Activated CD8-positive, alpha-beta memory T cell treated with anti-CD3 and anti-CD28 coated beads, Interleukin-2, amount 10 ng/mL, durations not matched to agents 7 days and 5 days (primary cell): ENCODE data around the gene FBXO42. TPM values are rescaled to one million over a fixed set of nuclear protein-coding genes. Genes with fewer than 3 reads are reported as not detected.
"Not testable (repeated sequence)": the region's sequence is repeated elsewhere in the genome, so short reads cannot be mapped to it uniquely, and the experiment has no call there.

Experiments
- ATAC-seq: fragments of 150-1000 bp; cut with Tn5 transposase; one replicate; pipeline ENCODE4 v1.10.0; 2021; ENCODE audit warnings: moderate library complexity
- CTCF ChIA-PET: fragments of 350-600 bp; sonication (Branson Sonifier 250); formaldehyde crosslinking; loops from one replicate; lab custom pipeline; 2021; ENCODE audit warnings: antibody characterized with exemption; lab: Charles Lee
- DNase-seq: peaks from one replicate; pipeline ENCODE4 v3.0.0-alpha.2; 2020
- H3K27ac Mint-ChIP-seq: one replicate; pipeline ENCODE4 v1.8.0; 2021; ENCODE audit warnings: mild to moderate bottlenecking, mixed read lengths
- H3K27me3 Mint-ChIP-seq: one replicate; pipeline ENCODE4 v1.8.0; 2021; ENCODE audit warnings: mixed read lengths
- H3K36me3 Mint-ChIP-seq: one replicate; pipeline ENCODE4 v1.8.0; 2021; ENCODE audit warnings: mild to moderate bottlenecking, mixed read lengths
- H3K4me1 Mint-ChIP-seq: one replicate; pipeline ENCODE4 v1.8.0; 2021; ENCODE audit warnings: mixed read lengths
- H3K4me3 Mint-ChIP-seq: one replicate; pipeline ENCODE4 v1.8.0; 2021; ENCODE audit warnings: mild to moderate bottlenecking, moderate library complexity, mixed read lengths
- H3K9me3 Mint-ChIP-seq: one replicate; pipeline ENCODE4 v1.8.0; 2022; ENCODE audit warnings: low read depth, mixed read lengths
- total RNA-seq, 2 experiments: library from RNA; stranded (reverse); gene quantifications; one replicate each; pipeline ENCODE4 v1.2.3, GENCODE V29; 2021

FBXO42 gene
- total RNA-seq, 2 experiments from 2014 or later, result 17.6 to 19.7 TPM

DNA sequence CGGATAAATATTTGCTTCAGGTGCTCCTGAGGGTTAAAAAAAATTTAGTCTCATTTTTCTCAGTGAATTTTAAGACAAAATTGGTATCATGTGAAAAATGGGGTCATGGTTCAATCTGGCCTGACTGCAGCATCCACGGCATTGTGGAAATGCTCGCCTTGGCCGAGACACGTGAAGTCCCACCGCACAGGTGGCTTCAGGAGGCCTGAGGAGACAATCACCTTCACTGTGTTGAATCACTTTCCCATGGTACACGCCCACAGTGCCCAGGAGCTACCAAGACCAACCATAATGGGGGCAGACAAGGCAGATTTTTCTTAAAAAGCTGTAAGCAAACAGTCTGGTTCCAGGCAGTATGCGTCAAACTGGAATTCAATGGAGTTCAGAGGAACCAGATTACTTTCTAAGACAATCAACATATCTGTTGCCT lies 104.3 kb downstream of the FBXO42 start:
- Mint-ChIP-seq H3K4me3 (no peak overlapping the region), H3K27ac (no peak overlapping the region), H3K9me3 (no peaks in the 10 kb centered on the region), H3K27me3 (no peaks in the 10 kb centered on the region), H3K4me1 (peaks cover 14% of the 10 kb centered on the region), H3K36me3 (peaks cover 10% of the 10 kb centered on the region)
- CTCF ChIA-PET, result interaction anchor here (0.5 to 3.1 kb wide), 7 partner anchors 31 to 169 kb away, joined by 3 to 11 read pairs (median 8); no protein-coding TSS in a partner anchor
- no peak for DNase-seq
- no peak for ATAC-seq

DNA sequence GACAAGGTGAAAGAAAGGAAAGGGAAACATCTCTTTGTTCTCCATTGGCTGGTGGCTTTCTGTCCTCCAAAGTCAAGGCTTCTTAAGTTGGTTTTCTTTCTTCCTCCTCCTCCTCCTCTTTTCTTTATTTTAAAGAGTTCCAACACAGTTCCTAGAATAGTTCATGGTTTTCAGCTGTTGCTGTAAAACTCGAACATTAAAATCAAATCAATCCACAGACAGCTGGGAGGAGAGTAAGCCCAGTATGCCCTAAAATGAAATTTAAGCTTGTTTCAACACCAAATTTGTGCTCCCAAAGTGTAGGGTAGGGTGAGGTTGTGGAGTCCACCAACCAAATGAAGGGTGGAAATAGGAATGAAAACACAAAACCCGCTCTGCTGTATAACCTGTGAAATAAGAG lies 104.8 kb downstream of the FBXO42 start:
- Mint-ChIP-seq H3K27me3 (no peaks in the 10 kb centered on the region), H3K9me3 (no peaks in the 10 kb centered on the region), H3K27ac (no peak overlapping the region), H3K4me3 (no peak overlapping the region), H3K36me3 (peaks cover 10% of the 10 kb centered on the region), H3K4me1 (peaks cover 14% of the 10 kb centered on the region)
- CTCF ChIA-PET, result interaction anchor here (0.5 to 3.1 kb wide), 5 partner anchors 31 to 168 kb away, joined by 4 to 11 read pairs (median 8); no protein-coding TSS in a partner anchor
- DNase-seq (no peak), ATAC-seq (no peak)

DNA sequence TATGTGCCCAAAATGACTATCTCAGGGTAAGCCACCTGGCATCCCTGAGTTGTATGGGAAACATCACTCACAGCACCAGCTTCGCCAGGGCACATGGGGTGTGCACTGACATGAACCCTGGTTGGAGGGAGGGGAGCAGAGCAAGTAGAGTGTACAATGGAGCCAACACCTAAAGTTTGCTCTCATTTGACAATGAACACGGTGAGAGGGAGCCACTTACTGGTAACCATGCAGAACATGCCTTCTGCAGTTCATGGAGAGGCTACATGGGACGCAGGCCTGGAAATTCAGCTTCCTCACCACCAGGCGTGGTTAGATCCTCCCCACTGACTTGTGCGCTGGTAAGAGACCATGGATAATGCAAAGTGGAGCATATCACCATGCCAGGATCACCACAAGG lies 105.3 kb downstream of the FBXO42 start:
- Mint-ChIP-seq H3K27ac (no peak overlapping the region), H3K4me1 (peaks cover 14% of the 10 kb centered on the region), H3K36me3 (peaks cover 10% of the 10 kb centered on the region), H3K9me3 (no peaks in the 10 kb centered on the region), H3K27me3 (no peaks in the 10 kb centered on the region), H3K4me3 (no peak overlapping the region)
- CTCF ChIA-PET, result interaction anchor here (1.7 to 3.1 kb wide), 4 partner anchors 30 to 168 kb away, joined by 8 to 11 read pairs (median 8); no protein-coding TSS in a partner anchor
- ATAC-seq, result no peak
- no peak for DNase-seq

DNA sequence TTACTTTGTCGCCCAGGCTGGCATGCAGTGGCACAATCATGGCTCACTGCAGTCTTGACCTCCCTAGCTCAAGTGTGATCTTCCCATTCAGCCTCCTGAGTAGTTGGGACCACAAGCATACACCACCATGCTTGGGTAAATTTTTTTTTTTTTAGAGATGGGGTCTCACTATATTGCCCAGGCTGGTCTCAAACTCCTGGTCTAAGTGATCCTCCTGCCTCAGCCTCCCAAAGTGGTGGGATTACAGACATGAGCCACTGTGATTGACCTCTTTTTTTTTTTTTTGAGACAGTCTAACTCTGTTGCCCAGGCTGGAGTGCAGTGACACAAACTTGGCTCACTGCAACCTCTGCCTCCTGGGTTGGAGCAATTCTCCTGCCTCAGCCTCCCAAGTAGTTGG lies 106.0 kb downstream of the FBXO42 start:
- H3K4me1 Mint-ChIP-seq, result peaks cover 14% of the 10 kb centered on the region
- not testable (repeated sequence) for H3K9me3 Mint-ChIP-seq, H3K27me3 Mint-ChIP-seq, DNase-seq, H3K36me3 Mint-ChIP-seq, ATAC-seq, H3K4me3 Mint-ChIP-seq, H3K27ac Mint-ChIP-seq
- CTCF ChIA-PET, result interaction anchor here (0.5 to 4.8 kb wide), 5 partner anchors 13 to 462 kb away, joined by 3 to 50 read pairs (median 22); no protein-coding TSS in a partner anchor

DNA sequence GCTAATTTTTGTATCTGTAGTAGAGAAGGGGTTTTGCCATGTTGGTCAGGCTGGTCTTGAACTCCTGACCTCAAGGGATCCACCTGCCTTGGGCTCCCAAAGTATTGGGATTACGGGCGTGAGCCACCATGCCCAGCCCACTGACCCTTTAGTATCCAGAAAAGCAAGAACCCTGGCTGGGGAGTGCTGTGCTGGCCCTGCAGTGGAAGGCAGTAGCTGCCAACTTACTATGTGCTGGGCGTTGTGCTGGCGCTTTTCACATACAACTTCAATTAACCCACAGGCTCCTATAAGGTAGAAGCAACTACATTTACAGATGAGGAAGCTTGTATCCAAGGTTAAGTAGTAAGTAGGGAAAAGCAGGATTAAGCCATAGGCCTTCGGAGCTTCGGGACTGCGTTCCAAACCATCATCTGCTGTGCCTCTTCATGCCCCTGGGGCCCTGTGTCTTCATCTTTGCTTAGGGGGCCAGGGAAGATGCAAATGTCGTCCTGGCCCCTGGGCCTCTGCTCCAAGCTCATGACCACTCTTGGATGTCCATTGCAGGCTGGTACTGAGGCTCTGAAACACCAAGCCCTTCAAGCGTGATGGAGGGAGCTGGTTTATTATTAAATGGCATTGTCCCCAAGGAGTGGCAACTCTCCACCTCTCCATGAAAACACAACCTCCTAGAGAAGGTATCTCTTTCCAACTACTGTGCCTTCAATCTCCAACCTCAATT lies 106.6 kb downstream of the FBXO42 start:
- CTCF ChIA-PET, result interaction anchor here (0.5 to 4.8 kb wide), 13 partner anchors 9 to 463 kb away, joined by 3 to 50 read pairs (median 4); partner anchors contain the start of gene NECAP2
- H3K36me3 Mint-ChIP-seq, result peaks cover 5% of the 10 kb centered on the region
- H3K27ac Mint-ChIP-seq, result no peak overlapping the region
- no peak overlapping the region for H3K4me3 Mint-ChIP-seq
- ATAC-seq (no peak), DNase-seq (no peak)
- peaks cover 14% of the 10 kb centered on the region for H3K4me1 Mint-ChIP-seq
- H3K9me3 Mint-ChIP-seq, result no peaks in the 10 kb centered on the region
- no peaks in the 10 kb centered on the region for H3K27me3 Mint-ChIP-seq

GRCh38 chr1:16244650-16245285 lies 107.5 kb downstream of the FBXO42 start:
- Mint-ChIP-seq H3K27me3 (no peaks in the 10 kb centered on the region), H3K4me1 (peaks cover 13% of the 10 kb centered on the region), H3K9me3 (no peaks in the 10 kb centered on the region), H3K27ac (no peak overlapping the region), H3K4me3 (no peak overlapping the region), H3K36me3 (peaks cover 3% of the 10 kb centered on the region)
- DNase-seq (no peak), ATAC-seq (no peak)
- CTCF ChIA-PET, result interaction anchor here (0.7 to 4.8 kb wide), 25 partner anchors 9 to 453 kb away, joined by 3 to 50 read pairs (median 4); partner anchors contain the start of genes ARHGEF19, FAM131C and NECAP2

DNA sequence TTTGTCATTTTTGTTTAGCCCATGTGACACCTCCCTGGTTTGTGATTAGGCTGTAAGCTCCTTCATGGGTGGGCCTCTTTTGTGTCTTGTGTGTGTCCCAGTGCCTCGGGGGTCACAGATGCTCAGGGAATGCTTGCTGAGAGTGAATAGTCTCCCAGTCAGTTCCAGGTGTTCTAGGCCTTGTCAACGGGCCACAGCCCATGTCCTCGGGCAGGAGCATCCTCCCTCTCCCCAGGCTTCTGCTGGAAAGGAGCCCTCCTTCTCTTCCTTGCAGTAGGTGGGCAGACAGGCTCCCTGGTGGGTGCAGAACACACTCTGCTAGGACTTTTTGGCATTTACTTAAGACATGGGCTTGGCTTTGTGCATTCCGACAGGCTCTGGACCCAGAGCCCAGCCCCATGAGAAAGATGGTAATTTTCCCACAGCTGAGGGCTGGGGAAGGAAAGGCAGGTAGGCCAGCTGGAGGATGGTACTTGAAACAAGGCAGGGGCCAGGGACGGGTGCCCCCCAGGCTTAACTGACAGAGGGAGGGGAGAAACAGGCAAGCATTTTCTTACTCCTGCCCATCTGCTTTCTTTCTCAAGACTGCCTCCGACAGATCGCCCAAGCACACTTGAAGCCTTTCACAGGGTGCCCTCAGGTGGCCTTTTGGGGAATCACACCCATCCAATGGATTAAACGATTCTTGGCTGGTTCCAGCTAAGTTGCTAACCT lies 108.2 kb downstream of the FBXO42 start:
- peak; percentile 85 for DNase-seq
- no peak overlapping the region for H3K4me3 Mint-ChIP-seq
- no peak overlapping the region for H3K27ac Mint-ChIP-seq

GRCh38 chr1:16243215-16243610 lies 109.1 kb downstream of the FBXO42 start:
- CTCF ChIA-PET, result interaction anchor here (0.9 to 4.8 kb wide), 13 partner anchors 10 to 172 kb away, joined by 3 to 50 read pairs (median 7); partner anchors contain the start of gene FAM131C
- no peak overlapping the region for H3K27ac Mint-ChIP-seq
- H3K4me1 Mint-ChIP-seq, result peaks cover 13% of the 10 kb centered on the region
- no peaks in the 10 kb centered on the region for H3K9me3 Mint-ChIP-seq
- no peaks in the 10 kb centered on the region for H3K27me3 Mint-ChIP-seq
- no peaks in the 10 kb centered on the region for H3K36me3 Mint-ChIP-seq
- DNase-seq (no peak), ATAC-seq (no peak)
- no peak overlapping the region for H3K4me3 Mint-ChIP-seq

More for the DNA sequence above, 108.2 kb downstream of the FBXO42 start:
- H3K36me3 Mint-ChIP-seq, result peaks cover under 1% of the 10 kb centered on the region
- ATAC-seq, result peak; percentile 84
- CTCF ChIA-PET, result interaction anchor here (0.7 to 4.8 kb wide), 27 partner anchors 8 to 453 kb away, joined by 3 to 50 read pairs (median 4); partner anchors contain the start of genes ARHGEF19, FAM131C and NECAP2
- H3K9me3 Mint-ChIP-seq, result no peaks in the 10 kb centered on the region
- H3K27me3 Mint-ChIP-seq, result no peaks in the 10 kb centered on the region
- peaks cover 10% of the 10 kb centered on the region for H3K4me1 Mint-ChIP-seq

- H3K9me3 Mint-ChIP-seq, result no peaks in the 10 kb centered on the region
- H3K4me1 Mint-ChIP-seq, result peaks cover 18% of the 10 kb centered on the region
- H3K27me3 Mint-ChIP-seq, result no peaks in the 10 kb centered on the region
- no peak overlapping the region for H3K4me3 Mint-ChIP-seq
- no peak overlapping the region for H3K27ac Mint-ChIP-seq
- CTCF ChIA-PET, result interaction anchor here (1.4 to 4.8 kb wide), 8 partner anchors 21 to 164 kb away, joined by 3 to 50 read pairs (median 6); no protein-coding TSS in a partner anchor
- H3K36me3 Mint-ChIP-seq, result no peaks in the 10 kb centered on the region
- no peak for ATAC-seq
- DNase-seq, result no peak
These were observed 109.6 kb downstream of the FBXO42 start for GRCh38 chr1:16242556-16243214.

- ATAC-seq, result no peak
- H3K27me3 Mint-ChIP-seq, result no peaks in the 10 kb centered on the region
- H3K27ac Mint-ChIP-seq, result no peak overlapping the region
- H3K9me3 Mint-ChIP-seq, result no peaks in the 10 kb centered on the region
- CTCF ChIA-PET, result interaction anchor here (1.7 to 4.8 kb wide), 2 partner anchors 50 to 54 kb away, joined by 3 to 29 read pairs; no protein-coding TSS in a partner anchor
- H3K4me3 Mint-ChIP-seq, result no peak overlapping the region
- H3K4me1 Mint-ChIP-seq, result peaks cover 30% of the 10 kb centered on the region
- no peaks in the 10 kb centered on the region for H3K36me3 Mint-ChIP-seq
- no peak for DNase-seq
These were observed 111.0 kb downstream of the FBXO42 start for GRCh38 chr1:16241221-16241708.

GRCh38 chr1:16239972-16240491 lies 112.2 kb downstream of the FBXO42 start:
- DNase-seq (no peak), ATAC-seq (no peak)
- Mint-ChIP-seq H3K4me1 (peaks cover 34% of the 10 kb centered on the region), H3K36me3 (no peaks in the 10 kb centered on the region), H3K4me3 (no peak overlapping the region), H3K27ac (no peak overlapping the region), H3K9me3 (no peaks in the 10 kb centered on the region), H3K27me3 (no peaks in the 10 kb centered on the region)
- CTCF ChIA-PET, result interaction anchor here (1.3 to 1.5 kb wide), 3 partner anchors 23 to 157 kb away, joined by 3 read pairs; no protein-coding TSS in a partner anchor

DNA sequence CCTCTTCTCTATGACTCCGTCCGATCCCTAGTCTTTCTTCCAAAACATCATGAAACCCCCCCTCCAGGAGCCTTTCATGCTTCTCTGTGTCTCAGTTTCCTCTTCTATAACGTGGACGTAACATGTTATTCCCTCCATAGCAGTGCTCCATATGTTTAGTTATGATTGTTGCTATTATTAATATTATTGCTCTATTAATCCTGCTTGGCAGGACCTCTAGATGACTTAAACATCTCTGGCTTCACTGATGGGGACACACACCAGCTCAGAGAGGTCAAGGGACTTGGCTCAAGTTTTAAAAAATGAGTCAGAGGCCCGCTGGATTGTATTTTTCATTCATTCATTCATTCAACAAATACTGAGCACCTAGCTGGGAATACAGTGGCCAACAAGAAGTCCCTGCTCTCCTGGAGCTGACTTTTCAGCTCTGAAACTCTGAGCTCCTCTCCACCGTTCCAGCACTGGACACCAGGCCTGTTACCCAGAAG lies 114.9 kb downstream of the FBXO42 start:
- Mint-ChIP-seq H3K36me3 (no peaks in the 10 kb centered on the region), H3K27ac (peak overlapping the region; percentile 82), H3K4me3 (peak overlapping the region; percentile 79), H3K9me3 (no peaks in the 10 kb centered on the region), H3K27me3 (no peaks in the 10 kb centered on the region), H3K4me1 (peaks cover 34% of the 10 kb centered on the region)
- CTCF ChIA-PET, result interaction anchor here (0.7 to 4.8 kb wide), 8 partner anchors 9 to 203 kb away, joined by 3 to 24 read pairs (median 8); partner anchors contain the start of gene NECAP2
- ATAC-seq (no peak), DNase-seq (no peak)
